ENCODE data around the gene BEAN1.

Gene BEAN1

GRCh38 chr16:66397736-66398433 lies 29.2 kb upstream of the BEAN1 start:
- DNase-seq = no peak

- no peak for DNase-seq
Measured at GRCh38 chr16:66399031-66399430, 28.1 kb upstream of the BEAN1 start.

- no peak for DNase-seq
Measured at GRCh38 chr16:66399930-66400329, 27.2 kb upstream of the BEAN1 start.

DNA sequence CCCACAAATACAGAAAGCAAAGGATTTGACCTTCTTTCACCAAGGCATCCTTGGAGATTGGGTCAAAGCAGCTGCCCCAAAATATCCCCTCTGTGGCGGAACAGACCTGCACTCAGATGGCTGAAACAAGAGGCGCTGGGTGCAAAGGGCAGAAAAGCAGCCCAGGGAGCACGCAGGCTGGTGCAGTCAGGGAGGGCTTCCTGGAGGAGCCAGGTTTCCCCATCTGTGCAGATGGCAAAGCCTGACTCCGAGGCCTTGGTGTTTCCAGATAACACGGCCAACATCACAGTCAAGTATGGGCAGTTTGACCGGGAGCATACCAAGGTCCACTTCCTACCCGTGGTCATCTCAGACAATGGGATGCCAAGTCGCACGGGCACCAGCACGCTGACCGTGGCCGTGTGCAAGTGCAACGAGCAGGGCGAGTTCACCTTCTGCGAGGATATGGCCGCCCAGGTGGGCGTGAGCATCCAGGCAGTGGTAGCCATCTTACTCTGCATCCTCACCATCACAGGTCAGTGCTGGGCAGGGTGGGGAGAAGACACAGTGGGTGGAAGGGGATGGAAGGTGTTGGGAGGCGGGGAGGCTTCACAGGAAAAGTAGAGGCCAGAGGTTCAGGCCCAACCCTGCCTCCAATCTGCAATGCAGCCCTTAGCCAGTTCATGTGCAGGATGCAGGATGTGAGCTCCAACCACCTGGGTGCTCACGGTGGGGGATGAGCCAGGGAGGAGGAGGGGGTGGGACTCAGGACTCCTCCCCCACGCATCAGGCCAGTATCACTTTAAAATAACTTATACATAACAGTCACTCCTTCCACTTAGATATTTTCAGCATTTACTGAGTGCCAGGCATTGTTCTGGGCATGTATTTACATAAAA lies 26.4 kb upstream of the BEAN1 start:
- DNase-seq = no peak

DNA sequence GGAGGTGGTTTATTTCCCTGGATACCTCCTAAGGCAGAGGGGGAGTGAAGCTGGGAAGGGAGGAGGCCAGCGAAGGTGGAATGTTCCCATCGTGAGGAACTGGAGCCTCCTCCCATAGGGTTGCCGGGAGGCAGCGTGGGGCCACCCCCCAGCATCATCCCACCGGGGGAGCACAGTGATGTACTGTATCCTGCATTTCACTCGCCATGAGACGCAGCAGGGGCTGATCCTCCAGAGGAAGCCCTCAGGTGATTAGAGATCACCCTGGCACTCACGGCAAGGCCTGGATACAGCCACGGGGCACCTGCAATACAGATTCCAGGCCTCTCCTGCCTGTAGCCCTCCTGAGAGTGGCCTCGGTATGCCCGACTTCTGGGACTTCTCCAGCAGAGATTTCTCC lies 25.5 kb upstream of the BEAN1 start:
- DNase-seq = no peak

DNA sequence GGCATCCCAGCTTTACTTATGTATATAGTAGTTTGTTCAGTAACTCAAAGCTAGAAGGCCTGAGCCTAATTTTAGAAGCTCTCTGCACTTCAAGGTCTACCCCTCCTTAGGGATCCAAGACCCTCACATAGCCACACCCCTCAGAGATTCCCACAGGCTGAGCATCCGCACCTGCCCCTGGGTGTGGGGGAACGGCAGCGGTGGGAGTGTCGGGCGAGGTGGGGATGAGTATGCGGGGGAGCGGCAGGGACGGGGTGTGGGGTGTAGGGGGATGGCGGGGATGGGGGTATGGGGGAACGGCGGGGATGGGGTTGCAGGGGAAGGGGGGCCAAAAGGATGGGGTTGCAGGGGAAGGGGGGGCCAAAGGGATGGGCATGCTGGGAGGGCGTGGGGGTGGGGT lies 24.9 kb upstream of the BEAN1 start:
- no peak for DNase-seq

GRCh38 chr16:66402591-66403230 lies 24.4 kb upstream of the BEAN1 start:
- no peak for DNase-seq

DNA sequence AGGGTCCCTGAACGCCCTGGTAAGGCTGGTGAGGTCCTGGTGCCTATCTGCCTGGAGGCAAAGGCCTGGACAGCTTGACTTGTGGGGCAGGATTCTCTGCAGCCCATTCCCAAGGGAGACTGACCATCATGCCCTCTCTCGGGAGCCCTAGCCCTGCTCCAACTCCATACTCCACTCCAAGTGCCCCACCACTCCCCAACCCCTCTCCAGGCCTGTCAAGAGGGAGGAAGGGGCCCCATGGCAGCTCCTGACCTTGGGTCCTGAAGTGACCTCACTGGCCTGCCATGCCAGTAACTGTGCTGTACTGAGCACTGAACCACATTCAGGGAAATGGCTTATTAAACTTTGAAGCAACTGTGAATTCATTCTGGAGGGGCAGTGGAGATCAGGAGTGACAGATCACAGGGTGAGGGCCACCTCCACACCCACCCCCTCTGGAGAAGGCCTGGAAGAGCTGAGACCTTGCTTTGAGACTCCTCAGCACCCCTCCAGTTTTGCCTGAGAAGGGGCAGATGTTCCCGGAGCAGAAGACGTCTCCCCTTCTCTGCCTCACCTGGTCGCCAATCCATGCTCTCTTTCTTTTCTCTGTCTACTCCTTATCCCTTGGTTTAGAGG lies 23.5 kb upstream of the BEAN1 start:
- no peak for DNase-seq

DNA sequence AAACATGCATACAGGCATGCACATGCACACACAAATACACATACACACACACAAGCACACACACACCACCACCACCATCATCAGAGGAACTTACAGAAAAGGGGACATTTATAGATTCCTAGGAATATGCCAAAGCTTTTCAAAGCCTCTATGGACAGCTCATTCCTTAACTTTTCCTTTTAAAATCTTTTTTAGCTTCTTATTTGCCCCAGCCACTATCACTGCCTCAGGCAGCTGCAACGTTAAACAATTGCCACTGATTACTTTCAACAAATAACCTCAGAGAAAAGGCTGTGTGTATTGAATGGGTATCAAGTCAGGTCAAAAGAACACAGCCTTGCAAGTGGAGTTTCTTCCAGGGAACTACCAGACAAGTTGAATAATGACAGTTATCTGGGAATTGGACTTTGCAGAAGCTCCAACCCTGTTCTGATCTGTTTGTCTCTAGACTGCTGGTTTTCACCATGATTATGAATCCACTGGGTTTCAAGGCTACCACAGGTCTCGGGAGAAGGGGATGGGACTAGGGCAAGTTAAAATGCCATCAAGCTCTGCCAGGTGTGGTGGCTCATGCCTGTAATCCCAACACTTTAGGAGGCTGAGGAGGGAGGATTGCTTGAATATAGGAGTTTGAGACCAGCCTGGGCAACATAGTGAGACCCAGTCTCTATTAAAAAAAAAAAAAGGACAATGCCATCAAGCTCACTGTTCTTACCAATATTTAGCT lies 21.9 kb upstream of the BEAN1 start:
- no peak for DNase-seq

DNA sequence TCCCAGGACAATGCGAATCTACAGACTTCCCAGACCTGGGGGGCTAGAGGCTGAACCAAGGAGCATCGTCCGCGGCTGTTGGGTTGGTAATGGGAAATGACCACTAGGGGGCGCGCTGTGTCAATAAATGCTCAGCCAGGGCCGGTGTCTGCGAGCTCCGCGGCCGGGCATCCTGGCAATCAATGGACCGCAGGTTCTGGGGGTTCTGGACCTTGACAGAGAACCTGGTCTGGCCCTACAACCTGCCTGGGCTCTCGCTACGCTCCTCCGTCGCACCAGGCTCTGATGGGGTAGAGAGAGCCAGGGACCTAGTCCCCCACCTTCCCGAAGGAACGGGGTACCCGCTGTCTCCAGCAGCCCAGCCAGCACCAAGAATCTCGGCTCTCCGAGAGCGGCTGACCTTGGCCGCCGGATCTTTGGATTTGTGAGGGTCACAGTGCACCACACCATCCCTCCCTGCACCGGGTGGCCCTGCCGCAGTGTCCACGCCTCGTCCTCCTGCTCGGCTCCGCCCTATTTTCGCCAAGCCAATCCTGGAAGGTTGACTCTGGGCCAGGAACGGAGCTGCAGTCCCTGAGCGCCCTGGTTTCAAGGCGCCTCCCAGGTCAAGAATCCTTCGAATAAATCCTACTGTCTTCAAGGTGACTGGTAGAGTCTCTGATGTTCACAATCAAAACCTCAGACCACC lies 20.4 kb upstream of the BEAN1 start:
- peak; percentile 3 to 58 for DNase-seq

- DNase-seq = no peak
Measured at GRCh38 chr16:66408163-66409048, 18.7 kb upstream of the BEAN1 start.

DNA sequence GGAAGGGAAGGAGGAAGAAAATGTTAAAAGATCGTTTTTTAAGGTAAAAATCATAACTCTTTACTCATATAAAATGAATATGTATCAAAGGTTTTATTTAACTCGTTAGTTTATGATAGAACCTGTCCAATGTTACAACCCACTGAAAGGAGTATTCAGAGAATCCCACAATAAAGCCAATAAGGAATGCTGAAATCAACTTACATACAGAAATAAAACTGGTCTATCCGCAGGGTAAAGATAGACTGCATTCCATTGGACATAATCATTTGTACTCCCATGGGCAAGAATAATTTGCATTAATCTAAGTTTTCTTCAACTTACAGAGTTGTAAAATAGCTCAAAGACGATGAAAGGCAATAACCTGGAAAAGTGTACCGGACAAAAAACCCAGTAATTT lies 17.9 kb upstream of the BEAN1 start:
- DNase-seq = no peak

DNA sequence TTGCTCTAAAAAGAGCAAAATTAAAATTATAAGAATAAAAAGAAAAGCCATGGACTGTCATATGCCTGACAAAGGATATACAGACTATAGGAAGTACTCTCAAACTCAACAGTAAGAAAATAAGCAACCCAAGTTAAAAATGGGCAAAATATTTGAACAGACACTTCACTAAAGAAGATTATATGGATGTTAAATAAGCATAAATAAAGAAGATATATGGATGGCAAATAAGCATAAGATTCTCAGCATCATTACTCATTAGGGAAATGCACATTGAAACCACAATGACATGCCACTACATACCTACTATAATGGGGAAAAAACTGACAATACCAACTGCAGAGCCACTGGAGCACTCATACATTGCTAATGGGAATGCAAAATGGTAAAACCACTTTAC lies 14.9 kb upstream of the BEAN1 start:
- DNase-seq = no peak

GRCh38 chr16:66414891-66415290 lies 12.2 kb upstream of the BEAN1 start:
- no peak for DNase-seq

GRCh38 chr16:66416136-66416535 lies 11.0 kb upstream of the BEAN1 start:
- no peak for DNase-seq

DNA sequence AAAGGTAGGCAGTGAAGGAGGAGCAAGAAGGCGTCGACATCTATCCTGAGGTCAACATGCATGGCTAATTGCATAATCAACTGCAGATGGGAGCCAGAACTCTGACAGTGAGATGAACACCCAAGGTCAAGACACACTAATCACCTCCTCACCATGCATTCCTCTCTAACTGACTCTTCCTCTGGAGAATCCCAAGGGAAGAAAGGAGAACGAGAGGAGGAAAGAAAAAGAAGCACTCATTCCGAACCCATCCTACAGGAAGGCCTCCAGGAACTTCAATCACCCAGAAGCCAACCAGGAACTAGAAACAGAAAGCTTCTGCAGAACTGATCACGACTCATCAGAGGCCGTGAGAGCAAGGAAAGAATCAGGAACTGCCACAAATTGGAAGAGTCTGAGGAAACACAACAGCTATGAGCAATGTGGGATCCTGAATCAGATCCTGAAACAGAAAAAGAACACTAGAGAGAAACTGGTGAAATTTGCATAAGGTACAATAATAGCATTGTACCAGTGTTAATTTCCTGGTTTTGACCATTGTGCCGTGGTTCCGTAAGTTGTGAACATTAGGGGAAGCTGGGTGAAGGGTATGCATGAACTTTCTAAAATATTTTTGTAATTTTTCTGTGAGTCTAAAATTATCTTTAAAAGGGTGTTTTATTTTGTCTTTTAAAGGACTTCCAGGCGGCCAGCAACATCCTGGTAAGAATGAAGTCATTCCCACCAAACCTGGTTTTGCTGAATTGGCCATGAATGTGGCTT lies 10.0 kb upstream of the BEAN1 start:
- DNase-seq = no peak

- DNase-seq = no peak
Measured at GRCh38 chr16:66418165-66418962, 8.7 kb upstream of the BEAN1 start.

- DNase-seq = no peak
Measured at GRCh38 chr16:66419527-66419926, 7.6 kb upstream of the BEAN1 start.

DNA sequence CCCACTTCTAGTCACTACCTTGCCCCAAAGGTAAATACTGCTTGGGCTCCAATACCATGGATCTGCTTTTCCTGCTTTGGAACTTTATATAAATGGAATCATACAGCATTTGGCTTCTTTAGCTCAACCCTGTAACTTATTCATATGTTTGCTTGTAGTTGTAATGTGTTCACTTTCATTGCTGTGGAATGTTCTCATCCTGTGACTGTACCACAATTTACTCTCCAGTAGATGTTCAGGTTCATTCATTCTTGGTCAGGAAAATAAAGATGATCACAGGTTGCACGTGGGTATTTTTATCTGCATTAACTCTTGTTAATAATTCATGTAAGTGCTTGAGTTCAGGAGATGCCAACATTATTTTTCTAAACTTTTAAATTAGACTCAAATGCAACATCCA lies 6.7 kb upstream of the BEAN1 start:
- no peak for DNase-seq
